Measurements from ENCODE around the gene MAPKAPK2.

DNA sequence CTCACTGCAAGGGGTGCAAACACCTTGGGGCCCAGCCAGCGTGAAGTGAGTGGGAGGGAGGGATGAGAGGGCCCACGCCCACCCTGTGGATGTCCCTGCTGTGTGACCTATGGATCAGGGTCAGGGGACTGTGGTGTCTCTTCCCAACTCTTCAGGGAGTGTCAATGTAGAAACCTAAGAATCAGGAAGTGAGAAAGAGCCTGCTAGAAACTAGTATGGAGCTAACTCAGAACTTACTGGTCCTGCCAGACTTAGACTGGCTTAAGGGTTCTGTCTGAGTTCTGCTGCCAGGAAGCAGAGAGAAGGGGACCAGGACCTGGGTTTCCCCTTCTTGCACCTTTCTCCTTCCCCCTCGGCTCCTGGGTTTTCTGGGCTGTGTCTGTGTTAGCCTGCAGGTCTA, 89.4 kb downstream of the MAPKAPK2 start:
- no peak for TF ChIP-seq ZNF10 (CRISPR knock-in tag; IDR thresholded peaks at IDR 0.05; ENCODE audit: borderline replicate concordance, low read depth)
- TF ChIP-seq CHD2 (IDR thresholded peaks at IDR 0.05; ENCODE audit: low read depth, low read length), result no peak
